Brain microvascular endothelial cell (primary cell): ENCODE results near the gene CREBRF.
A peak's percentile ranks its signal among the peaks of the same experiment; 100 is the strongest.

Experiments used
- DNase-seq: peaks from one replicate; pipeline ENCODE4 v3.0.0-alpha.2; 2020
- H3K27ac ChIP-seq: fragments of 250-450 bp; sonication (Bioruptor Pico); 2 replicates; pipeline ENCODE4 v1.5.1; 2020; ENCODE audit warnings: mild to moderate bottlenecking, moderate library complexity
- H3K27me3 ChIP-seq: fragments of 250-450 bp; sonication (Bioruptor Pico); replicated peaks from 2 replicates; pipeline ENCODE4 v1.5.1; 2020; ENCODE audit warnings: mild to moderate bottlenecking
- H3K36me3 ChIP-seq: fragments of 250-450 bp; sonication (Bioruptor Pico); replicated peaks from 2 replicates; pipeline ENCODE4 v1.5.1; 2020; ENCODE audit warnings: mild to moderate bottlenecking
- H3K4me3 ChIP-seq: 2 replicates; pipeline ENCODE4 v1.5.1; 2011; ENCODE audit warnings: low read depth, mild to moderate bottlenecking, control low read depth, low read length, moderate library complexity
- CTCF ChIP-seq: IDR thresholded peaks from 2 replicates; pipeline ENCODE4 v1.5.1; 2011; ENCODE audit warnings: low read depth, mild to moderate bottlenecking, moderate library complexity, low read length, control low read depth, inconsistent platforms; ENCODE audit errors: missing control alignments
- in situ Hi-C: cut with HindIII; loops from 2 replicates; pipeline ENCODE4 v1.10.0; 2017; ENCODE audit warnings: low sequenced_read_pairs, low pct_ligation_motif_present

Gene CREBRF

GRCh38 chr5:173051746-173052145 lies 4.4 kb upstream of the CREBRF start:
- no peak for TF ChIP-seq CTCF
- Histone ChIP-seq H3K4me3 (no peak overlapping the region), H3K27ac (no peak overlapping the region), H3K36me3 (no peaks in the 10 kb centered on the region), H3K27me3 (no peaks in the 10 kb centered on the region)
- in situ Hi-C loops = no loop called here
- no peak for DNase-seq

GRCh38 chr5:173053041-173053440 lies 3.1 kb upstream of the CREBRF start:
- no peak for TF ChIP-seq CTCF
- H3K36me3 ChIP-seq = no peaks in the 10 kb centered on the region
- DNase-seq = no peak
- no peak overlapping the region for H3K4me3 ChIP-seq
- no peaks in the 10 kb centered on the region for H3K27me3 ChIP-seq
- in situ Hi-C loops = no loop called here
- no peak overlapping the region for H3K27ac ChIP-seq

- in situ Hi-C loops = no loop called here
- no peak overlapping the region for H3K27ac ChIP-seq
- H3K36me3 ChIP-seq = no peaks in the 10 kb centered on the region
These were observed 970 bp upstream of the CREBRF start for GRCh38 chr5:173055042-173055721.

GRCh38 chr5:173055722-173055982 lies 500 bp upstream of the CREBRF start:
- no peak for TF ChIP-seq CTCF
- Histone ChIP-seq H3K27me3 (no peaks in the 10 kb centered on the region), H3K36me3 (no peaks in the 10 kb centered on the region), H3K27ac (no peak overlapping the region), H3K4me3 (peak overlapping the region; percentile 78)
- in situ Hi-C loops = no loop called here
- DNase-seq = no peak

More at GRCh38 chr5:173055042-173055721, 970 bp upstream of the CREBRF start:
- Histone ChIP-seq H3K27me3 (no peaks in the 10 kb centered on the region), H3K4me3 (peak overlapping the region; percentile 78)
- no peak for DNase-seq
- TF ChIP-seq CTCF = no peak

GRCh38 chr5:173056783-173057061 lies 570 bp downstream of the CREBRF start:
- no peak for TF ChIP-seq CTCF
- in situ Hi-C loops = no loop called here
- no peaks in the 10 kb centered on the region for H3K27me3 ChIP-seq
- peak overlapping the region; percentile 78 for H3K4me3 ChIP-seq
- peak overlapping the region; percentile 87 for H3K27ac ChIP-seq
- no peaks in the 10 kb centered on the region for H3K36me3 ChIP-seq
- DNase-seq = no peak
